Fibroblast of mammary gland (primary cell): ENCODE results near the gene KCNJ1.

Source experiments
- DNase-seq: peaks from one replicate; pipeline ENCODE4 v3.0.0-alpha.2; 2010; ENCODE audit warnings: low read depth
- H3K4me3 ChIP-seq: 2 replicates; pipeline ENCODE4 v1.5.1; 2011; ENCODE audit warnings: low read depth, mild to moderate bottlenecking, low read length, moderate library complexity; ENCODE audit not compliant: control insufficient read depth
- TF ChIP-seq, protein P1 (sequence below): conservative IDR thresholded peaks from 2 replicates; pipeline ENCODE4 v1.5.1; 2011; ENCODE audit warnings: low read depth, low read length, inconsistent platforms; ENCODE audit not compliant: control insufficient read depth, insufficient read depth

The KCNJ1 gene

DNA sequence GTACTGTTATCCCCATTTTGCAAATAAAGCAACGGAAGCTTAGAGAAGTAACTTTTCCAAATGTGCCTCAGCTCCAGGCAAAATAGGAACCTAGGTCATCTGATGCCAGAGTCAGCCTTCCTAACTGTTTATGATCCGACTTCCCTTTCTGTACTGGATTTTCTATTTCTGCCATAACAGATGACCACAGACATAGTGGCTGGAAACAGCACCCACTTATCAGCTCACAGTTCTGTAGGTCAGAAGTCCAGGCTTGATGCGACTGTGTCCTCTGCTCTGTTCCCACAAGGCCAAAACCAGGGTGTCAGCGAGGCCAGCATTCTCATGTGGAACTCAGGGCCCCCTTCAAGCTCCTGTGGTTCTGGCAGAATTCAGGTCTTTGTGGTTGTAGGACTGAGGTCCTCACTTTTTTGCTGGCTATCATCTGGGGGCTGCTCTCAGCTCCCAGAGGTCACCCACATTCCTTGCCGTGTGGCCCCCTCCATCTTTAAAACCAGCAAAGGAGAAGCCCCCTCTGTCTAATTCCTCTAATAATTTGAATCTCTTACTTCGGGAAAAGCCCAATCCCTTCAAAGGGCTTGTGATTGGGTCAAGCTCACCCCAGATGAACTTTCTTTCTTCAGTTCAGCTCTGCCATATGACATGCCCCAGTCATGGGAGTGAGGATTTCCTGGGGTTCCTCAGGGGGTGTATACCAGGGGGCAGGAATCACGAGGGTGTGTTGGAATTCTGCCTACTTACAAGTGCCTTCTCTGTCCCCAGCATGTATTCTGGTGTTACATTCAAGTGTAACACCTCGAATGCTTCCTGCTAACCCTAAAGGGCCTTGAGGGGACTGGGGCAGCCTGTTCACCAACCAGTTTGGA lies 39.3 kb upstream of the KCNJ1 start:
- no peak for DNase-seq
- TF ChIP-seq, protein P1, sequence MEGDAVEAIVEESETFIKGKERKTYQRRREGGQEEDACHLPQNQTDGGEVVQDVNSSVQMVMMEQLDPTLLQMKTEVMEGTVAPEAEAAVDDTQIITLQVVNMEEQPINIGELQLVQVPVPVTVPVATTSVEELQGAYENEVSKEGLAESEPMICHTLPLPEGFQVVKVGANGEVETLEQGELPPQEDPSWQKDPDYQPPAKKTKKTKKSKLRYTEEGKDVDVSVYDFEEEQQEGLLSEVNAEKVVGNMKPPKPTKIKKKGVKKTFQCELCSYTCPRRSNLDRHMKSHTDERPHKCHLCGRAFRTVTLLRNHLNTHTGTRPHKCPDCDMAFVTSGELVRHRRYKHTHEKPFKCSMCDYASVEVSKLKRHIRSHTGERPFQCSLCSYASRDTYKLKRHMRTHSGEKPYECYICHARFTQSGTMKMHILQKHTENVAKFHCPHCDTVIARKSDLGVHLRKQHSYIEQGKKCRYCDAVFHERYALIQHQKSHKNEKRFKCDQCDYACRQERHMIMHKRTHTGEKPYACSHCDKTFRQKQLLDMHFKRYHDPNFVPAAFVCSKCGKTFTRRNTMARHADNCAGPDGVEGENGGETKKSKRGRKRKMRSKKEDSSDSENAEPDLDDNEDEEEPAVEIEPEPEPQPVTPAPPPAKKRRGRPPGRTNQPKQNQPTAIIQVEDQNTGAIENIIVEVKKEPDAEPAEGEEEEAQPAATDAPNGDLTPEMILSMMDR: no peak
- no peak overlapping the region for H3K4me3 ChIP-seq

DNA sequence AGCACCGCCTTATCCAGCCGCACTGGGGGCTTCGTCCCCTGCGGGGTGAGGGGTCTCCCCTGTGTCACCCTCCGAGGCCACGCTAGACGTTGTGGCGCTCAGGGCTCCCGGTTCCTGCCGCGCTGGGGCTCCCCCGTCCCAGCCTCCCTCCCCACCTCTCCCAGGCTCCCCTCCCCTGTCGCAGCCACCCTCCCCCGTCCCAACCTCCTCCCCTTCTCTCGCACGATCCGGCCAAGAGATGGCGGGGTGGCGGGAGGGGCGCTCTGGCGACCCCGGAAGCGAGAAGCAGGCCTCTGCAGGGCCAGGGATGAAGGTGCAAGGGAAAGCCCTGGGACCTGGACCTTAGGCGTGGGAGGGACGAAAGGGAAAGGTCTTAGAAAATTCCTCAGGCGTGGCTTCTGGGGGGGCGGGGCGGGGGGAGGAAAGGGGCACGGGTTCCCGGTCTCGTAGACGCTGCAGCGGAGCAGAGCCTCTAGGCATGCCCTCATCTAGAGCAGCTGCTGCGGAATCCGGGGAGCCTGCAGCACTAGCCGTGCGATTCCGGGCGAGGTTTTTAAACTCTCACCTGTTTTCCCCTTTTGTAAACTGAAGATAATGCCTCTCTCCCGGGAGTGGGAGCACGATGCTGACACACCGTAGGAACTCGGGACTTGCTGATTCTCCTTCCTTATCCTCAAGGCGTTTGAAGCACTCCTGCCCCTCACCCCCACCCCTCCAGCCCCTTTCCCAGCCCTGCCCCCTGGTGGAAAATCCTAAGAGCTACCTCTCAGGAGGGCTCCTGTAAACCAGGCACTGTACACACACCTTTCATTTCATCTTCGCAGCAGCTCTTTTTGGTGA lies 38.5 kb upstream of the KCNJ1 start:
- peak; percentile 39 for DNase-seq
- H3K4me3 ChIP-seq: peak overlapping the region; percentile 52
- TF ChIP-seq, protein P1: peak; percentile 41

DNA sequence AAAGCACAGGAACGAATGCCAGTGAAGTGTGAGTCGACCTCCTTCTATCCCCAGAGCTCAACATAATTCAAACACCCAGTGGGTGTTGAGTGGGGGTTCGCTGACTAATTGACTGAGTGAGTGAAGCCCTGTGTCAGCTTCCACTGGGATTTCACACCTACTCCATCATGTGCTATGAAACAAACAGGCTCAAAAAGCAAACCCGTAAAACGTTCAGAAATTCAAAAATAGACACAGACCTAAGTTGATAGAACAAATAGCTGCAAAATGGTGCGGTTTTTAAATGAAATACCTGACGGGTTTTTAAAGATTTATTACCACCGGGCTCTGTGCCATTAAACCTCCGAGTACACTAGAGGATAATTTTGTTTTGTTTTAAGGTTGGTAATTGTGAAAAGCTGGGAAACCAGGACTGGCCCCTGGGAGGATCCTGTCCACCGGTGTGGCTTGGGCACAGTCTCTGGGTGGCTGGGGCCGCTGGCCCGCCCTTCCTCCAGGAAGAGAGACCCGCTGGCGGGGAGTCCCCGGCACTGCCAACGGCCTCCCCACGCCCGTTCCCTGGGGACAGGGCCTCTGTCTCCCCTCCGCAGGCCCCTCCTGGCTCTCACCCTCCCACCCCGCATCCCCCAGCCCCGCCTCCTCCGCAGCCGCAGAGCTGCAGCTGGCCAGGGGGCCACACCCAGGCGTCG lies 37.7 kb upstream of the KCNJ1 start:
- DNase-seq: peak; percentile 76
- H3K4me3 ChIP-seq: peak overlapping the region; percentile 52
- TF ChIP-seq, protein P1: no peak

DNA sequence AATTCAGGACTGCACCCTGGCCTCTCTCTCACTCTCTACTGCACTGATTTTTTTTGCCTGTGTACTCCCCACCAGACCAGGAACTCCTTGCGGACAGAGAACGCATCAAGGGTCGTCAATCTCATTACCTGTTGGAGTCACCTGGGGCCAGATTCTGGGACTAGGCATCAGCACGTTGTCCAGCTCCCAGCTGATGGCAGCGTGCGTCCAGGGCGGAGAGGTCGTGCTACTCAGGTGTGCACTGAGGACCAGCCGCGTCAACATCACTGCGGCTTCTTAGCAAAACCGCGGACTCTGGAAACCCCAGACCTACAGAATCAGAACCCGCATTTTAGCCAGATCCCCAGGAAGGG lies 37.2 kb upstream of the KCNJ1 start:
- DNase-seq: no peak
- TF ChIP-seq, protein P1: no peak
- H3K4me3 ChIP-seq: no peak overlapping the region

DNA sequence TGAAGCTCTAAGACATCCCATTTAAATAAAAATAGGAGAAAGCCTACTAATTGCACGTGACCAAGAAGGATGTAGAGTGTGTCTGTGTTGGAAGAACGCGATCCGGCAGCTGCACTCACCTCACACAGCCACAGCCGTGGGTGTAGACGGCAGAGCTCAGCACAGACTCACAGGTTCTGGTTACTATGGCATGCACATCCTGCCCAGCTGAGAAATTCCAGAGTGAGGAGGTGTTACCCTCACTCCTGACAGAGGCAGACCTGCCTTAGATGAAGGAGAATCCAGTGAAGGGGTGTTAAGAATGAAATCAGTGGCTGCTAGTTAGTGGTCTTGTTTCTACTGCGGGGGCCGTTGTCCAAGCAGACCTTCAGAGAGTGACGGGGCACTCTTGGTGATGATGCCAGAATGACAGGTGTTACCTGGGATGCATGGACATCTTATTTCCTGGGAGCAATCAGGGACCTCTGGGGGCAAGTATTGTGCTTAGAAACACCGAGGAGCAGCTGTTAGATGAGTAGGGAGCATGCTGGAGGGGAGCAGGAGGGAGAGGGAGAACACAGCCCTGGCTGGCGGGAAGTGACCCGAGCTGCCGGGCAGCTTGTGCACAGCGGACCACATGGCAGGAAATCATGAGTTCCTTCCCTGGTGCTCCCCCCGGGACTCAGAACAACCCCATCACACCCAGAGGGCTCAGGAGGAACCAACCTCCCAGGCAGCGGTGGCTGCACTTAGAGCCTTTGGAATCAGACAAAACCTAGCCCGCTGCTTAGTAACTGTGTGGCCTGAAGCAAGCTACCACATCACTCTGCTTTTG lies 36.4 kb upstream of the KCNJ1 start:
- no peak overlapping the region for H3K4me3 ChIP-seq
- TF ChIP-seq, protein P1: no peak
- no peak for DNase-seq
